Prostate gland (tissue), 2 donors: ENCODE data around the gene C11orf21. TPM values are rescaled to one million over a fixed set of nuclear protein-coding genes. Genes with fewer than 3 reads are reported as not detected.

Experiments
- DNase-seq: peaks from one replicate; pipeline ENCODE4 v3.0.0-alpha.2; 2019; ENCODE audit warnings: low spot score
- H3K27ac ChIP-seq, 2 donors: fragments of 200-600 bp; sonication (generic); 2 replicates each; pipeline ENCODE4 v1.5.1; 2017 to 2019
- H3K27me3 ChIP-seq: fragments of 200-600 bp; sonication (generic); replicated peaks from 2 replicates; pipeline ENCODE4 v1.5.1; 2019; ENCODE audit not compliant: insufficient read depth
- H3K36me3 ChIP-seq, 2 donors: fragments of 200-600 bp; sonication (generic); 1 replicate in 1 of 2; 2 replicates in 1 of 2; pipeline versions ENCODE4 v1.5.1 to v1.8.1; 2017 to 2019
- H3K4me1 ChIP-seq: fragments of 200-600 bp; sonication (generic); replicated peaks from 2 replicates; pipeline ENCODE4 v1.5.1; 2019
- H3K4me3 ChIP-seq, 2 donors: fragments of 200-600 bp; sonication (generic); 2 replicates each; pipeline ENCODE4 v1.5.1; 2017 to 2019
- H3K9me3 ChIP-seq: fragments of 200-600 bp; sonication (generic); 2 replicates; pipeline ENCODE4 v1.5.1; 2017
- POLR2A ChIP-seq: fragments of 450-650 bp; IDR thresholded peaks from one replicate; pipeline ENCODE4 v1.6.1; 2016; ENCODE audit warnings: antibody characterized with exemption, mild to moderate bottlenecking
- POLR2AphosphoS5 ChIP-seq: sonication (generic); formaldehyde crosslinking; IDR thresholded peaks from one replicate; pipeline ENCODE4 v1.6.1; 2017; ENCODE audit warnings: antibody characterized with exemption
- WGBS: methylation state at CpG from one replicate; pipeline ENCODE4 v1.1.5; 2018; 5-methylcytosine and 5-hydroxymethylcytosine counted together
- intact Hi-C: fragments of 100-400 bp; cut with DNase I; formaldehyde crosslinking; loops from one replicate; pipeline ENCODE4 v1.14.2; 2022
- small RNA-seq, 2 donors: library from RNA; depleted of rRNA; stranded (forward); fragments of <200 nt; gene quantifications; one replicate each; pipeline ENCODE3, GENCODE V24; 2016
- total RNA-seq, 2 donors: library from RNA; depleted of rRNA; stranded (reverse); fragments of >200 nt; gene quantifications; one replicate each; pipeline ENCODE4 v1.1.0, GENCODE V29; 2016
- TF ChIP-seq, protein P1 (sequence below), 4 experiments: fragments of 200-600 bp in 2 of 4; fragments of 450-650 bp in 2 of 4; sonication (generic) in 2 of 4; IDR thresholded peaks; 1 replicate in 3 of 4; 2 replicates in 1 of 4; pipeline ENCODE4 v1.5.1; 2016 to 2019; ENCODE audit warnings: antibody characterized with exemption in 4 of 4, mild to moderate bottlenecking in 2 of 4, moderate library complexity in 2 of 4

Gene C11orf21
- total RNA-seq, 2 donors from 2014 or later = 0.85 TPM; not detected in 1

DNA sequence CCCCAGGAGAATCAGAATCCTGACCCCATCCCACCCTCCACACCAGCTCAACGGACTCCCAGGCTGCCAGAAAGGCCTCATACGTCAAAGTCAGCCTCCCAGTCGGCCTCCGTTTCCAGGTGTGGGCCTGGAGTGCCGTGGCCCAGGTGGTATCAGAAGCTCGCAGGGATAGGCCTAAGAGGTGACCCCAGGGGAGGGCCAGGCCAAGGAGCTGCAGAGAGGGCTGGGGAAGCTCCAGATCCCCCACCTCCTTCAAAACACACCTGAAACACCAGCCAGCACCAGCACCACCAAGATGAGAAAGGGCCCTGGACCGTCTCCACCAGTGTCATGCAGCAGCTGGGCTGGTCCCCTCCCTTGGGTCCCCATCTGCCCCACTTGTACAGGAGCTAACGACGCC lies 51.7 kb downstream of the C11orf21 start:
- Histone ChIP-seq H3K27me3 (no peaks in the 10 kb centered on the region), H3K4me1 (no peaks in the 10 kb centered on the region), H3K36me3 (no peaks in the 10 kb centered on the region), H3K27ac (no peak overlapping the region), H3K9me3 (no peaks in the 10 kb centered on the region), H3K4me3 (no peak overlapping the region)
- TF ChIP-seq POLR2A = no peak
- no peak for TF ChIP-seq POLR2AphosphoS5
- no peak for DNase-seq
- 87% methylated on average over 9 of the region's 9 CpGs for WGBS
- intact Hi-C loops = no loop called here

DNA sequence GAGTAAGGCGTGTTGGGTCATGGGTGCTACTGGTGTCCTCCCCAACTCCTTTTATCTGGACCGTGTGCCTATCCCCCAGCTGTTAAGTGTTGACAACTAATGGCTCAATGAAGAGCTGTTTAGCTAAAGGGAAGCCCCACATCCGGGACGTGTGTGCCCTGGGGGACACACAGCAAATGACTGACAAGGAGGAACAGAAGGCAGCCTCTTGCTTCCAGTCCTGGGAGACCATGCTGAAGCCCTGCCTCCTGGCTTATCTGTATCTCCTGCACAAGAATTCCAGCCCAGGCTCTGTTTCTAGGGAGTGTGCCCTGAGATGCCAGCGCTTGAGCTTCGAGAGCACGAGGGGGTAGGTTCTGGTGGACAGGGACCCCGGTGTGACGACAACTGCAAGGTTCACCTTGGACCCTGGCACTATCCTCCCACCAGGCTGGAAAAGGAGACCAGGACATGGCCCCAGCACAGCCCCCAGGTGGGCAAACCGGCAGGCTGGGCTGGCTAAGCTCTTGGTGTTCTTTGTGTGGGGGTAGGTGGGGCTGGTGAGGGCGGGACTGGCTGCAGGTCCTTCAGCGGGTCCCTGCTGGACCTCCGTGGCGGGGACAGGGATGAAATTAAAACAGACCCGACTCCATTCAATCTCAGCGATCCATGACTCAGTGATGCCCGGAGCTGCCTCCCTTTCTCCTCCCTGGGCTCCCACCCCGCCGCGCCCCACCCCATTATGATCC lies 52.4 kb downstream of the C11orf21 start:
- no peaks in the 10 kb centered on the region for H3K9me3 ChIP-seq
- no peaks in the 10 kb centered on the region for H3K36me3 ChIP-seq
- H3K4me1 ChIP-seq = no peaks in the 10 kb centered on the region
- no peaks in the 10 kb centered on the region for H3K27me3 ChIP-seq
- 83% methylated on average over 20 of the region's 20 CpGs for WGBS
- no peak for DNase-seq
- no peak overlapping the region for H3K27ac ChIP-seq
- intact Hi-C loops = no loop called here
- H3K4me3 ChIP-seq = no peak overlapping the region
- no peak for TF ChIP-seq POLR2AphosphoS5
- TF ChIP-seq, protein P1, sequence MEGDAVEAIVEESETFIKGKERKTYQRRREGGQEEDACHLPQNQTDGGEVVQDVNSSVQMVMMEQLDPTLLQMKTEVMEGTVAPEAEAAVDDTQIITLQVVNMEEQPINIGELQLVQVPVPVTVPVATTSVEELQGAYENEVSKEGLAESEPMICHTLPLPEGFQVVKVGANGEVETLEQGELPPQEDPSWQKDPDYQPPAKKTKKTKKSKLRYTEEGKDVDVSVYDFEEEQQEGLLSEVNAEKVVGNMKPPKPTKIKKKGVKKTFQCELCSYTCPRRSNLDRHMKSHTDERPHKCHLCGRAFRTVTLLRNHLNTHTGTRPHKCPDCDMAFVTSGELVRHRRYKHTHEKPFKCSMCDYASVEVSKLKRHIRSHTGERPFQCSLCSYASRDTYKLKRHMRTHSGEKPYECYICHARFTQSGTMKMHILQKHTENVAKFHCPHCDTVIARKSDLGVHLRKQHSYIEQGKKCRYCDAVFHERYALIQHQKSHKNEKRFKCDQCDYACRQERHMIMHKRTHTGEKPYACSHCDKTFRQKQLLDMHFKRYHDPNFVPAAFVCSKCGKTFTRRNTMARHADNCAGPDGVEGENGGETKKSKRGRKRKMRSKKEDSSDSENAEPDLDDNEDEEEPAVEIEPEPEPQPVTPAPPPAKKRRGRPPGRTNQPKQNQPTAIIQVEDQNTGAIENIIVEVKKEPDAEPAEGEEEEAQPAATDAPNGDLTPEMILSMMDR (IDR thresholded peaks at IDR 0.05) = no peak
- no peak for TF ChIP-seq POLR2A

DNA sequence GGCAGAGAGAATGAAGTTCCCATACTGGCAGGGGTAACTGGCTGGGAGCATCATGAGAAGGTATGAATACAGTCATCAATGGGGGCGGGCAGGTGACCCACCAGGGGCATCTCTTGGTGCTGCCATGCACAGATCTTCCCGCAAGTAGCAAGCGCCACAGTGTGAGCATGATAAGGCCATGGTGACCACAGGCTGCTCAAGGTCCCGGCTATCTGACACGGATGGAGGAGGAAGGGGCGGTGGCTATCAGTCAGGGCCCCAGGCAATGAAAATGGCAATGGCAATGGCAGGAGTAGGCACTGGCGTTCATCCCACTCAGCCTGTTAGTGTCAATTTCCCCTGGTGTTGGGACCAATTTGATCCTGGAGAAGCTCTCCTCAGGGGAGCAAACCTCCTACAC lies 53.0 kb downstream of the C11orf21 start:
- no peak overlapping the region for H3K27ac ChIP-seq
- H3K9me3 ChIP-seq = no peaks in the 10 kb centered on the region
- DNase-seq = no peak
- no peaks in the 10 kb centered on the region for H3K27me3 ChIP-seq
- intact Hi-C loops = no loop called here
- no peak overlapping the region for H3K4me3 ChIP-seq
- 93% methylated on average over 4 of the region's 7 CpGs for WGBS
- H3K36me3 ChIP-seq = no peaks in the 10 kb centered on the region
- H3K4me1 ChIP-seq = no peaks in the 10 kb centered on the region
- TF ChIP-seq POLR2A = no peak
- TF ChIP-seq, protein P1 (IDR thresholded peaks at IDR 0.05) = no peak
- no peak for TF ChIP-seq POLR2AphosphoS5

DNA sequence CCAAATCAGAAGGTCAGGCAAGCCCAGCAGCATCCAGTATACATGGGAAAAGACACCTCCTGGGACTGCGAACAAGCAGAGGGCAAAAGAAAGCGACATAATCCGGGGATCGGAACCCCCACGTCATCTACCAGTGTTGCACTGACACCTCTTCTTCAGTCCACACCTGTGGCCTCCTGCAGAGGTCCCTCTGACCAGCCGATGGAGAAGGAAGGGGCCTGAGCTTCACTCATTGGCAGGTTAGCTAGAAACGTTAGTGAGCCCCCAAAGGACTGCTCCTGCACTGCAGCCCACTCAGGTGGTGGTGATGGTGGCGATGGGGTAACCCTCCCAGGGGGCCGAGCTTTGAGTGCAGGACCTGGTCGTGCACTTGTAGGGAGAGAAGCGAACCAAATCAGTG lies 53.5 kb downstream of the C11orf21 start:
- WGBS = 96% methylated on average over 11 of the region's 11 CpGs
- H3K36me3 ChIP-seq = no peaks in the 10 kb centered on the region
- intact Hi-C loops = no loop called here
- no peaks in the 10 kb centered on the region for H3K27me3 ChIP-seq
- H3K27ac ChIP-seq = no peak overlapping the region
- TF ChIP-seq POLR2AphosphoS5 = no peak
- no peak for TF ChIP-seq POLR2A
- TF ChIP-seq, protein P1 (IDR thresholded peaks at IDR 0.05) = no peak
- DNase-seq = no peak
- no peaks in the 10 kb centered on the region for H3K9me3 ChIP-seq
- no peak overlapping the region for H3K4me3 ChIP-seq
- H3K4me1 ChIP-seq = no peaks in the 10 kb centered on the region

DNA sequence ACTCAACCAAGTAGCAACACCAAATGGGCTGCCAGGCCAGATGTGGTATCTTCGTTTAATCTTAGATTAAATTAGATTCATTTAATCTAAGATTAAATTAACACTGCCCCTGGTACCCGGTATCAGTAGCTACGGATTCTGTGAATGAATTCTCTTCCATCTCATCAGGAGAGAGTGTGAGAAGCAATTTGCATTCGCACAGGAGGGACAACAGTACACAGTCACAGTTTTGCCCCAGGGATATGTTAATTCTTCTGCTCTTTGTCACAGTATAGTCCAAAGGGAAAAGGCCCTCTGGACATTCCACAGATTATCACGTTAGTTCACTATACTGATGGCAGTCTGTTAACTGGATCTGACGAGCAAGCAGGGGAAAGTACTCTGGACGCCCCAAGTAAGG lies 54.2 kb downstream of the C11orf21 start:
- Histone ChIP-seq H3K9me3 (no peaks in the 10 kb centered on the region), H3K36me3 (no peaks in the 10 kb centered on the region), H3K27me3 (no peaks in the 10 kb centered on the region), H3K27ac (no peak overlapping the region), H3K4me1 (no peaks in the 10 kb centered on the region), H3K4me3 (no peak overlapping the region)
- TF ChIP-seq, protein P1 (IDR thresholded peaks at IDR 0.05) = no peak
- TF ChIP-seq POLR2A (no peak), POLR2AphosphoS5 (no peak)
- intact Hi-C loops = no loop called here
- 89% methylated on average over 7 of the region's 7 CpGs for WGBS
- DNase-seq = no peak

Small RNA genes within 50 kb of the gene (small RNA-seq; reads per million reads assigned to genes)
- 0 reads per million in 2 donors for gene RNU6-878P

Other genes starting within 250 kb of the C11orf21 start
- gene IGF2, start 162.5 kb downstream of the C11orf21 start, total RNA-seq = 10 to 100 TPM in 1 of 2 donors, 1 to 10 TPM in 1; 4.1 to 80.7 TPM
- not detected for gene INS, start 140.7 kb downstream of the C11orf21 start, total RNA-seq
- 1 to 10 TPM in 1 of 2 donors, not detected in 1; 2.4 TPM for gene TH, start 130.1 kb downstream of the C11orf21 start, total RNA-seq
- gene ASCL2, start 31.3 kb downstream of the C11orf21 start, total RNA-seq = 1 to 10 TPM; 3.9 to 7.9 TPM
- gene TSPAN32, start 95 bp upstream of the C11orf21 start, total RNA-seq = not detected
- 100 to 1,000 TPM; 472 to 927 TPM for gene CD81, start 75.4 kb upstream of the C11orf21 start, total RNA-seq
- 10 to 100 TPM; 40.4 to 71.1 TPM for gene TSSC4, start 98.8 kb upstream of the C11orf21 start, total RNA-seq
- gene TRPM5, start 142.6 kb upstream of the C11orf21 start, total RNA-seq = under 1 TPM in 1 of 2 donors, not detected in 1; 0.68 TPM
- gene KCNQ1, start 143.1 kb upstream of the C11orf21 start, total RNA-seq = 10 to 100 TPM; 10.0 to 33.8 TPM